Stimulated activated CD4-positive, alpha-beta T cell treated with anti-CD3 and anti-CD28 coated beads, Interleukin-12 subunit alpha, Interleukin-12 subunit beta, amount 100 ng/mL, for 24 hours (primary cell): ENCODE results near the gene CNOT10.
A peak's percentile ranks its signal among the peaks of the same experiment; 100 is the strongest.
"Not testable (repeated sequence)": the region's sequence is repeated elsewhere in the genome, so short reads cannot be mapped to it uniquely, and the experiment has no call there.

Source experiments
- DNase-seq, 2 experiments: peaks; one replicate each; pipeline ENCODE4 v3.0.0-alpha.2; 2020; ENCODE audit warnings: low read depth in 2 of 2

Gene CNOT10

GRCh38 chr3:32684800-32685542 is at the start of gene CNOT10:
TSS of gene CNOT10 (plus strand) at chr3:32685188. CDS start at chr3:32685461, 273 bp downstream.
- DNase-seq: peak; percentile 93

DNA sequence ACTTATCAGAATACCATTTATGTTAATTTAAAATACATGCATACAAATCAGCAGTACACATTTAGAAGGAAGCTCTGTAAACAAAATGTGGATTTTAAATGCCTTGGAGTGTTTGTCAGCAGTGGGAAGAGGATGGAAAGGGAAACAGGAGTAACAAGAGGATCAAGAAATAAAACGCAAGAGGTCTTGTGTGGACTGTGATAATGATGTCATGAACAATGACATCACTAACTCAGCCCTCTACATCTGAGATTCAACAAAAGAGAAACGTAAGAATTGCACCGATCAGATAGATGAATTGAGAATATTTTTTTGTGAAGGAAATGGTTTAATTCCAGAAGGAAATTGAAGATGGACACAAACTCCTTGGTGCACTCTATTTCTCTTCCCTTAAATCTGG is 44.0 kb upstream of the CNOT10 start:
- no peak for DNase-seq

DNA sequence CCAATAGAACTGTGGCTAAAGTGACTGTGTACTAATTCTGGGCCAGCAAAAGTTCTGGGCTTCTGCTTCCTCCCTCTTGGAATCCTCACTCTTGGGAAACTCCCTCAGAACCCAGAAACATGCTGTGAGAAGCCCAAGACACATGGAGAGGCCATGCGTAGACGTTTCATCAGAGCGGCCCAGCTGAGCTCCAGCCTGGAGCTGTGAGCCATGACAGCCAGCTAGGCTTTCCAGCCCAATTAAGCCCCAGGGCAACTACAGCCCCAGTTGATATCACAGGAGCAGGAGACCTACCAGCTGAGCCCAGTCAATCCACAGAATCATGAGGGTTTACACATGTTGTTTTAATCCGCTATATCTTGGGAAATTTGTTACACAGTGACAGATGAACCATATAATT is 43.6 kb upstream of the CNOT10 start:
- no peak for DNase-seq

GRCh38 chr3:32643354-32643753 is 41.6 kb upstream of the CNOT10 start:
- DNase-seq: no peak

DNA sequence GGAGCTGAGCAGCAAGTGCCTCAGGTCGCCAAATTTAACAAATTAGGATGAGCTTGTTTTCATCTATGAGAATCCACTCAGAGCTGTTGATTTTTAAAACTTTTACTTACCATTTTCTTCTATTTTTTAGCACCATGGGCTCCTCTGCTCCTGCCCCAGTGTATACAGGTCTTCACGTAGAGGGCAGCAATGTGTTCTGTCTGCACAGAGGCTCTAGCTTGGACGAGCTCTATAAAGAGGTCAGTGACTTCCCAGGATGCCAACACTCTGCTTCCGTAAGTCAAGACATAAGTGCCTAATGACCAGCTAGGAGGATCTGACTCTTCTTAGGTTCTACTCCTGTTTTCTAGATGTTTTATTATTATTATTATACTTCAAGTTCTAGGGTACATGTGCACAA is 41.2 kb upstream of the CNOT10 start:
- no peak for DNase-seq

DNA sequence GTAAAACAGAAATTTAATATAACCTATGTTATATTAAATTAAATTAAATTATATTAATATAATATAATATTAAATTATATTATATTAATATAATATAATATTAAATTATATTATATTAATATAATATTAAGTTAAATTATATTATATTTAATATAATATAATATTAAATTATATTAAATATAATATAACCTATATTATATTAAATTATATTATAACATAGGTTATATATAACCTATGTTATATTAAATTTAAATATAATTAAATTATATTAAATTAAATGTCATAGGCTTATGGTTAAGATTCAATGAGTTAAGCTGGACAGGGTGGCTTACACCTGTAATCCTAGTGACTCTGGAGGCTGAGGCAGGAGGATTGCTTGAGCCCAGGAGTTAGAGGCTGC is 40.6 kb upstream of the CNOT10 start:
- no peak for DNase-seq

- no peak for DNase-seq
Observed at GRCh38 chr3:32646761-32647160, 38.2 kb upstream of the CNOT10 start.

DNA sequence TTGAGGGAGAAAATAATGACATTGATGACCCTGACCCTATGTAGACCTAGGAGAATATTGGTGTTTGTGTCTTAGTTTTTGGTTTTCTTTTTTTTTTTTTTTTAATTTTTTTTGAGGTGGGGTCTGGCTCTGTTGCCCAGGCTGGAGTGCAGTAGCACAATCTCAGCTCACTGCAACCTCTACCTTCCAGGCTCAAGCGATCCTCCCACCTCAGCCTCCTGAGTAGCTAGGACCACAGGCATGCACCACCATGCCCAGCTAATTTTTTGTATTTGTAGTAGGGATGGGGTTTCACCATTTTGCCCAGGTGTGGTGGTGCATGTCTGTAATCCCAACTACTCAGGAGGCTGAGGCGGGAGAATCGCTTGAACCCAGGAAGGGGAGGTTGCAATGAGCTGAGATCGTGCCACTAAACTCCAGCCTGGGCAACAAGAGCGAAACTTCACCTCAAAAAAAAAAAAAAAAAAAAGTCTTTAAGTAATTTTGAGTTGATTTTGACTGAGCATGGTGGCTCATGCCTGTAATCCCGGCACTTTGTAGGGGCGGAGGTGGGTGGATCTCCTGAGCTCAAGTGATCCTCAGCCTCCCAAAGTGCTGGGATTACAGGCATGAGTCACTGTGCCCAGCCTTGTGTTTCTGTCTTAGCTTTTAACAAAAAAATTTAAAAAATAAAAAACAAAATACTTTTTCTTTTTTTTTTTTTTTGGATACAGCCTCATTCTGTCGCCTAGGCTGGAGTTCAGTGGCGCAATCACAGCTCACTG is 32.5 kb upstream of the CNOT10 start:
- not testable (repeated sequence) for DNase-seq

DNA sequence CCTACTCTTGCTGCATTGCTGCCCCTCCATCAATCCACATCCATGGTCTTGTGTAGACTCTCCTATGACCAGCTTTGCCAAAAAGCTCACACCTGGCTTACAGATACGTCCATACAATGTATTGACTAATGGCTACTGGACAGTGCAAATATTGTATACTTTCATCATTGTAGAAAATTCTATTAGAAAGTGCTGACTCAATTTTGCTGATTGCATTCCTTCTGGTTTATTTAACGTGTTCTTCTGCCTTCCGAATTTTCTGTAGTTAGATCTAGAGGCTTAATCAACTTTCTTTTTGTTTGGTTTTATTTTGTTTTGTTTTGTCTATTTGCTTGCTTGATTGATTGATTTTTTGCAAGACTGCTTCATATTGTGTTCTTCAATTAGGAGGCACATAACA is 29.8 kb upstream of the CNOT10 start:
- no peak for DNase-seq

DNA sequence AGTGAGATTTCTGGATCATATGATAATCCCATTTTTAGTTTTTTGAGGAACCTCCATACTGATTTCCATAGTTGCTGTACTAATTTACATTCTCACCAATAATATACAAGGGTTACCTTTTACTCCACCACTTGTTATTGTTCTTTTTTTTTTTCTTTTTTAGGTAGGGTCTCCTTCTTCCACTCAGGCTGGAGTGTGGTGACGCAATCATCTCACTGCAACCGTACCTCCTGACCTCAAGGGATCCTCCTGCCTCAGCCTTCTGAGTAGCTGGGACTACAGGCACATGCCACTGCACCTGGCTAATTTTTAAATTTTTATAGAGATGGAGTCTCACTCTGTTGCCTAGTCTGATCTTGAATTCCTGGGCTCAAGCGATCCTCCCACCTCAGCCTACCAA is 24.4 kb upstream of the CNOT10 start:
- DNase-seq: no peak

GRCh38 chr3:32662647-32663046 is 22.3 kb upstream of the CNOT10 start:
- no peak for DNase-seq

DNA sequence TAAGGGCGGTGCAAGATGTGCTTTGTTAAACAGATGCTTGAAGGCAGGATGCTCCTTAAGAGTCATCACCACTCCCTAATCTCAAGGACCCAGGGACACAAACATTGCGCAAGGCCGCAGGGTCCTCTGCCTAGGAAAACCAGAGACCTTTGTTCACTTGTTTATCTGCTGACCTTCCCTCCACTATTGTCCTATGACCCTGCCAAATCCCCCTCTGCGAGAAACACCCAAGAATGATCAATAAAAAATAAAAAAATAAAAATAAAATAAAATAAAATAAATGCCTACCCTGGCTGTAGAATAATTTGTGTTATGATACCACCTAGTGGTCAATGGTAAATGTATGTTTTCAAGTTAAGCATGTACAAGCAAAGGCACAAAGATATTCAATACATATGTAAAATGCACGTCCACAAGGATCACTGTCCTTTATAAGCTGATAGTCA is 20.3 kb upstream of the CNOT10 start:
- not testable (repeated sequence) for DNase-seq

DNA sequence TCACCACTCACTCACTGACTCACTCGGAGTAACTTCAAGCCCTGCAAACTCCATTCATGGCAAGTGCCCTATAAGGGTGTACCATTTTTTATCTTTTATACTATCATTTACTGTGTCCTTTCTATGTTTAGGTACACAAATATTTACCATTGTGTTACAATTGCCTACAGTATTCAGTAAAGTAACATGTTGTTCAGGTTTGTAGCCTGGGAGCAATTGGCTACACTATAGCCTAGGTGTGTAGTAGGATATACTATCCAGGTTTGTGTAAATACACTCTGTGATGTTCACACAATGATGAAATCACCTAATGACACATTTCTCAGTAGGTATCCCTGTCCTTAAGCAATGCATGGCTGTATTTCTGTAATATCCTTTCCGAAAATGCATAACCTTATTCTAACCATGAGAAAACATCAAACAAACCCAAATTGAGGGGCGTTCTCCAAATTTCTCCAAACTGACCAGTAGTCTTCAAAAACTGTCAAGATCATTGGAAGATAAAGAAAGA is 17.9 kb upstream of the CNOT10 start:
- DNase-seq: no peak

GRCh38 chr3:32669226-32669625 is 15.8 kb upstream of the CNOT10 start:
- not testable (repeated sequence) for DNase-seq

DNA sequence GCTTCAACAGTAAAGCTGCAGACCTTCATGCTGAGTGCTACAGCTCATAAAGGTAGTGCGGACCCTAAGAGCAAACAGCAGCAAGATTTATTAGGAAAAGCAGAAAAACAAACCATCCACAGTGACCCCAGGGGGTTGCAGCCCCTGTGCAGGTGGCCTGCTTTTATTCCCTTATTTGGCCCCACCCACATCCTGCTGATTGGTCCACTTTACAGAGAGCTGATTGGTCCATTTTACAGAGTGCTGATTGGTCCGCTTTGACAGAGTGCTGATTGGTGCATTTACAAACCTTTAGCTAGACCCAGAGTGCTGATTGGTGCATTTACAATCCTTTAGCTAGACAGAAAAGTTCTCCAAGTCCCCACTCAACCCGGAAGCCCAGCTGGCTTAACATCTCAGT is 11.3 kb upstream of the CNOT10 start:
- not testable (repeated sequence) for DNase-seq

- DNase-seq: no peak
Observed at GRCh38 chr3:32675164-32675563, 9.8 kb upstream of the CNOT10 start.

GRCh38 chr3:32675650-32676049 is 9.3 kb upstream of the CNOT10 start:
- DNase-seq: no peak

DNA sequence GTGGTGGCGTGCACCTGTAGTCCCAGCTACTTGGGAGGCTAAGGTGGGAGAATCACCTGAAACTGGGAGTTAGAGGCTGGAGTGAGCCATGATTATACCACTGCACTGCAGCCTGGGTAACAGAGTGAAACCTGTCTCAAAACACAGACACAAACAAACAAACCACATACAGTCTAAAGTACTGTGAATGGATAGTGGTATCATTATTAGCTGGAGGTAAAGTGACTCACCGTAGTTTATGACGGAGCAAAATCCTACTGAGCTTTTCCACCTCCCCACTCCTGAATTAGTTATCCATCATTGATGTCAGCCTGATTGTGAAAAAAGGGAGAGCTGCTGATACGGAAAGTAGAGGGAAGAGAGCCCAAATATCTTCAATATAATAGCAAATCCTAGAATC is 3.2 kb upstream of the CNOT10 start:
- DNase-seq: no peak

GRCh38 chr3:32684029-32684799 is 774 bp upstream of the CNOT10 start:
- DNase-seq: no peak

- peak in 1 of 2 experiments; percentile 2 for DNase-seq
Observed at GRCh38 chr3:32685543-32686185, 676 bp downstream of the CNOT10 start.

DNA sequence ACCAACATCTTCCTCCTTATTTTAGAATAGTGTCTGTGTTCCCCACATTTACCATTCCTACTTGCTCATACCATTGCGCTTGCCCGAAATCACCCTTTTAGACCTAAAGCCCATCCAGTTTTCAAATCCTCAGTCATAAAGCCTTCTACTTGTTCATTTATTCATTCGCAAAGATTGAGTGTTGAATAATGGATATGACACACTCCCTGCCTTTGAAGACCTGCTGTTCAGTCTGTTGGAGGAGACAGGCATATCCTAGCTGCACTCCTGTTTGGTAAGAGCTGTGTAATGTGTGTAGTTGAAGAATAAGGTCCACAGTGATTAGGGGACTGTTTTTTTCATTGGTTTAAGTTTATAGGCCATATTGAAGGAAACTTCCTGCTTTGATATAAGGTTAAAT is 1.7 kb downstream of the CNOT10 start:
- no peak for DNase-seq

DNA sequence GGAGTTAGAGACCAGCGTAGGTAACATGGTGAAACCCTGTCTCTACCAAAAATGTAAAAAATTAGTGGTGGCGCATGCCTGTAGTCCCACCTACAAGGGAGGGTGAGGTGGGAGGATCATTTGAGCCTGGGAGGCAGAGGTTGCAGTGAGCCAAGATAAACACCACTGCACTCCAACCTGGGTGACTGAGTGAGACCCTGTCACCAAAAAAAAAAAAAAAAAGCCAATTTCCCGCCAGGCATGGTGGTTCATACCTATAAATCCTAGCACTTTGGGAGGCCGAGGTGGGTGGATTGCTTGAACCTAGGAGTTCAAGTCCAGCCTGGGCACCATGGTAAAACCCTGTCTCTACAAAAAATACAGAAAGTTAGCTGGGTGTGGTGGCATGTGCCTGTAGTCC is 6.9 kb downstream of the CNOT10 start:
- no peak for DNase-seq
